GM19324 (cell line): ENCODE data around the gene SULT1A1.
"Not testable (repeated sequence)": the region's sequence is repeated elsewhere in the genome, so short reads cannot be mapped to it uniquely, and the experiment has no call there.

Source experiments
- ATAC-seq: cut with Tn5 transposase; IDR thresholded peaks from one replicate; pipeline ENCODE4 v1.9.1; 2021; ENCODE audit warnings: mild to moderate bottlenecking, moderate library complexity; ENCODE audit not compliant: unreplicated experiment, low FRiP score

SULT1A1 gene

DNA sequence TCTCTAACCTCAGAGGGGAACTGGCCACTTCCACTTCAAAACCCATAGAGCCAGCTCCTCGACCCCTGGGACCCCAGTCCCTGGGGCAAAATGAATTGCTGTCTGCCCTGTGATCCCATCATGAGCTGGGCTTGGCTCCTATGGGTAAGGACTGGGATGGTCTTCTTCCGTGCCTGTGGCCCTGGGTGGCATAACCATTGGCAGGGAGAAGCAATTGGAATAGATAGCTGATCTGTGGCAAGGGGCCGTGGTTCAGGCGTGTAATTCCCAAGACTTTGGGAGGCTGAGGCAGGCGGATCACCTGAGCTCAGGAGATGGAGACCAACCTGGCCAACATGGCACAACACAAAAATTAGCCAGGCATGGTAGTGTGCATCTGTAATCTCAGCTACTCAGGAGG lies 17.3 kb downstream of the SULT1A1 start:
- ATAC-seq, result no peak

DNA sequence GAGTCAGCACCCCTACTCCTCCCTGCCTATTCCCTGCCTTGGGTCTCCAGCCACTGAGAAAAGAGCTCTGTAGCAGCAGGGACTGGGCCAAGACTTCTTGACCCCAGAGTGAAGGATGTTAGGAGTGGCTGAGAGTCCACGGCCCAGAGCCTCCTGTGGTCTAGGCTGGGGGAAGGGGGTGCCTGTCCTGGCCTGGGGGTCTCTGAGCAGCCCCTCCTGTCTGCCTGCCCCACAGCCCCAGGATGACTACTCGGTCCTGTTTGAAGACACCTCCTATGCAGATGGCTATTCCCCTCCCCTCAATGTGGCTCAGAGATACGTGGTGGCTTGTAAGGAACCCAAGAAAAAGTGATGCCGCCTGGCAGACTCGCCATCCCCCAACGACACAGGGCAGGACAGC lies 18.5 kb downstream of the SULT1A1 start:
- no peak for ATAC-seq

DNA sequence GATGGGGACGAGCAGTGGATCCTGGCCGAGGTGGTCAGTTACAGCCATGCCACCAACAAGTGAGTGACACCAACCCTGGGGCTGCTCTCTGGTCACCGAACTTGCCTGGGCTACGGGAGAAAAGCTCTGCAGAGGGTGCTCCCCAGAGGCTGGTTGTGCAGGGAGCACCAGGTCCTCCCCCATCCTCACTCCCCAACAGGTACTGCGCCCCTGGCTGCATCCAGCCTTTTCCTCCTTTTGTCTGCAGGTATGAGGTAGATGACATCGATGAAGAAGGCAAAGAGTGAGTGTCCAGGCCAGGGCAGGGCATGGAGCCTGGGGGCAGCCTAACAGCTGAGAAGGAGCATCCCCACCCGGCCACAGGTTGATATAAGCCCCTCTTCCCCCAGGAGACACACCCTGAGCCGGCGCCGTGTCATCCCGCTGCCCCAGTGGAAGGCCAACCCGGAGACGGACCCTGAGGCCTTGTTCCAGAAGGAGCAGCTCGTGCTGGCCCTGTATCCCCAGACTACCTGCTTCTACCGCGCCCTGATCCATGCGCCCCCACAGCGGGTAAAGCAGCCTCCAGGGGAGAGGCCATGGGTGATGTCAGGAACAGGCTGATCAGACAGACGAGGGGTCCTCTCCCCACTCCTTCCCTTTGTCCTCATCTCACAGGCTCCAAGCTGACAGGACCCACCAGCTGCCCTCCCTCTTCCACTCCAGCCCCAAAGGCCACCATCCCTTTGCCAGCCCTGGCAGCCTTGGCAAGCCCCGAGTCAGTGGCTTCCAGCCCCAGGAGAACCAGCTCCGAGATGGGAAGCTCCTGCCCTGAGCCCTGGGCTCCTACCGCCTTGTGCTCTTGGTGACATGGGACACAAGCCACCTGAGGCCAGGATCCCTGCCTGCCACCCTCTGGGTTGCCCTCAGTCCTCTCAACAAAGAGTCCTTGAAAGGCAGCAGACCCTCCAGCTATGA lies 19.2 kb downstream of the SULT1A1 start:
- ATAC-seq, result no peak

DNA sequence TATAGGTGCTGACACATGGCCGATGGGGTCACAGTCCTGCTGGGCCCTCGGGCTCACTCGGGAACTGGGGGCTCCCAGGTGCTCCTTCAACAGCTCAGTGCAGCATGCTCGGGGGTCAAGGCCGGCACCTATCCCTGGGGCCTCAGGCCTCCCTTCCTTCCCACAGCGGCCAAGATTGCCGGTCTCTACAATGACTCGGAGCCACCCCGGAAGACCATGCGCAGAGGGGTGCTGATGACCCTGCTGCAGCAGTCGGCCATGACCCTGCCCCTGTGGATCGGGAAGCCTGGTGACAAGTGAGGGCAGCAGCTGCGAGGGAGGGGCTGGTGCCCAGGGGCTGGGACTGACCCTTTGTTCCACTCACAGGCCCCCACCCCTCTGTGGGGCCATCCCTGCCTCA lies 19.9 kb downstream of the SULT1A1 start:
- ATAC-seq, result no peak

DNA sequence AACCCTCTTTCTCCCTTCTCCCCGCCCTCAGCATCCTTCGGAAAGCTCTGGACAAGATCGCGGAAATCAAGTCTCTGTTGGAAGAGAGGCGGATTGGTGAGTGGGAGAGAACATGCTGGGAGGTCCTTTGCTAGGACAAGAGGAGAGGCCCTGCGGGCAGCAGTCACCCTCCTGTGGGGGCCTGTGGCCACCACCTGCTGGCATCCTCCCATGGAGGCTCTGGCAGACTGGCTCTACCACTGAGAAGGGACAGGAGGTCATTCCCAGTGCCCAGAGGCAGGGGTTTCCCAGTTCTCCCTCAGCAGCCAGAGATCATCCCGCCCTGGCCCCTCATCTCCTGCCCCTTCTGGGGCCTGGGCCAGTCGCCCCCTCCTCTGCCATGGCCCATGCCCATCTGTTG lies 20.8 kb downstream of the SULT1A1 start:
- ATAC-seq, result no peak

DNA sequence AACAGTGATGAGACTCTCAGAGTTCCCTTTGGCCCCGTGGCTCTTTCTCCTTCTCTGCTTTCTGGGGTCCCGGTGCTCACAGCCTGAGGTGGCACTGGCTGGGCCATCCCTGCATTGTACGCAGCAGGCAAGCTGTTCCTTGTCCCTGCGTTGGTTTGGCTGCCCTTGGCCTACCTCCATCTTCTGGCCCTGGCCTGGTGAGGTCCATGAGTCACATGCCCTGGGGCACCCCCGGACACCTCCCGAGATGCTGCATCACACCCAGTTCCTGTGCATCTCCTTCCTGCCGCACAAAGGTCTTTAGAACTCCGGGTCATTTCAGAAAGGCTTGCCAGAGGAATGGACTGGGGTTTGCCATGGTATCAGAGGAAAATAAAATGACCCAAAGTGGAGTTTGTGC lies 22.5 kb downstream of the SULT1A1 start:
- ATAC-seq, result no peak

DNA sequence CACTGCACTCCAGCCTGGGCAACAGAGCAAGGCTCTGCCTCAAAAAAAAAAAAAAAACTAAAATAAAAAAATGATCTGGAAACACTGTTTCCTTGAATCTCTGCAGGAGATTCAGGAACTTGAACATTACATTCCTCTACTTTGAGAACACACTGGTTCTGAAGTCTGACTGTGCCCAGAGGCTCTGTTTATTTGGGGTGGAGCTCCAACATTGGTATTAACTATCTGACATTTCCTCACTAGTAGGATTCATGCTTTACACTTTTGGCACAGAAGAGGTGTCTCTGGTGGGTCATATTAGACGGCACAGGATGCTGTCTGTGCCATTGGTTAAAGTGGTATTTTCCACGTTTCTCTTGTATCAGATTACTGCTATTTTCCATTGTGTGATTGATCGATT lies 23.4 kb downstream of the SULT1A1 start:
- no peak for ATAC-seq

DNA sequence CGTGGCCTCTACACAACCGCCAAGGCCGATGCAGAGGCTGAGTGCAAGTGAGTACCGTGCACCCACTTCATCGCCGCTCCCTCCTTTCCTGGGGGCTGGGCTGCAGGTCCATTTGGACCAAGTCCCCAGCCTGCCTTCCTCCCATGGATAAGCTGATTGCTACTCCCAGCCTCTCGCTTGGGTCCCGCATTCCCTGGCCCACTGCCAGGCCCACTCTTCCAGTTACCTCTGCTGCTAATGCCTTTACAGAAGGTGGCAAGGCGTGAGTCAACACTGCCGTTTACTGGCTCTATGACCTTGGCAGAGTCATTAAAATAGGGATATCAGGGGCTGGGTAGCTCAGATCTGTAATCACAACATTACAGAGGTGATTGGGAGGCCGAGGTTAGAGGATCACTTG lies 24.2 kb downstream of the SULT1A1 start:
- no peak for ATAC-seq

DNA sequence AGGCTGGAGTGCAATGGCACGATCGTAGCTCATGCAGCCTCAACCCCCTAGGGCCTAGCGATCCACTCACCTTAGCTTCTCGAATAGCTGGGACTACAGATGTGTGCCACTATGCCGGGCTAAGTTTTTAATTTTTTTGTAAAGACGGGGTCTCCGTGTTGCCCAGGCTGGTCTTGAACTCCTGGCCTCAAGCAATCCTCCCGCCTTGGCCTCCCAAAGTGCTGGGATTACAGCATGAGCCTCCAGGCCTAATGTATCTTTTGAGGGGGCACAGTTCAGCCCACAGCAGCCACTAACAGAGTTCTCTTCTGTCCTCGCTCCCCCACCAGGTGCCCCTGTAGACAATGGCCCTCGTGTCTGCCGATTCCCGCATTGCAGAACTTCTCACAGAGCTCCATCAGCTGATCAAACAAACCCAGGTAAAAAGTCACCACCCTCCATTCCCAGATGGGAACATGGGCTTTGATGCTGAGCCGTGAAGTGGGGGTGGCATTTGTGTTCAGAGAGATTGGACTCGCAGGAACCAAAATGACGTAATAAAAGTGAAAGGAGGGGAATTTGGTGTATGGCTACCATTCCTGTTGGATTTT lies 29.0 kb downstream of the SULT1A1 start:
- no peak for ATAC-seq

DNA sequence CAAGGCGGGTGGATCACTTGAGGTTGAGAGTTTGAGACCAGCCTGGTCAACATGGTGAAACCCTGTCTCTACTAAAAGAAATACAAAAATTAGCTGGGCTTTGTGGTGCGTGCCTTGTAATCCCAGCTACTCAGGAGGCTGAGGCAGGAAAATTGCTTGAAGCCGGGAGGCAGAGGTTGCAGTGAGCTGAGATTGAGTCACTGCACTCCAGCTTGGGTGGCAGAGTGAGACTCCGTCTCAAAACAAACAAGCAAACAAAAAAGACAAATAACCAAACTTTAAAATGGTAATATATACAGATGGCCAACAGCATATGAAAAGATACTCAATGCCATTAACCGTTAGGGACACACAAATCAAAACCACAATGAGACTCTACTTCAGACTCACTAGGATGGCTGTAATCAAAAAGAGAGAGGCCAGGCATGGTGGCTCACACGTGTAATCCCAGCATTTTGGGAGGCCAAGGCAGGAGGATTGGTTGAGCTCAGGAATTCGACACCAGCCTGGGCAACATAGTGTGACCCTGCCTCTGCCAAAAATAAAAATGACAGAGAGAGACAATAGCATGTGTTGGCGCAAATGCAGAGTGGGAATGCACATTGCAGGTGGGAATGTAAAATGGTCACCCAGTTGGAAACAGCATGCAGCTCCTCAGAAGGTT lies 34.3 kb downstream of the SULT1A1 start:
- no peak for ATAC-seq

DNA sequence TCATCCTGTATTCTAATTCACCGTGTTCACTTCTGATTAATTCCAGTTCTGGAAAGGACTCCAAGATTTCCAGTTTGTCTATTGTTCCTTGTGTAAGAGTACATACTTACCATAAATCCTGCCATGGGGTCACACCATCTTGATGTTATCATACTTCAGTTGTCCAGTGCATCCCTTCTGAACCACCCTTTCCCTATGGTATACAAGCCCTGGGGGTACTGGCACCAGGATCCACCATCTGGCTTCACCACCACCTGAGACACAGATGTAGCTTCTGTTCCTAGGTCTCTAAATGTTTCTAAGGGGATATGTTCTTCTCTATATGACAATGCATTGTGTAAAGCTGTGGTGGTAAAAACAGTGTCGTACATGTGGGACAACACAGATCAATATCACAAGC lies 34.9 kb downstream of the SULT1A1 start:
- no peak for ATAC-seq

DNA sequence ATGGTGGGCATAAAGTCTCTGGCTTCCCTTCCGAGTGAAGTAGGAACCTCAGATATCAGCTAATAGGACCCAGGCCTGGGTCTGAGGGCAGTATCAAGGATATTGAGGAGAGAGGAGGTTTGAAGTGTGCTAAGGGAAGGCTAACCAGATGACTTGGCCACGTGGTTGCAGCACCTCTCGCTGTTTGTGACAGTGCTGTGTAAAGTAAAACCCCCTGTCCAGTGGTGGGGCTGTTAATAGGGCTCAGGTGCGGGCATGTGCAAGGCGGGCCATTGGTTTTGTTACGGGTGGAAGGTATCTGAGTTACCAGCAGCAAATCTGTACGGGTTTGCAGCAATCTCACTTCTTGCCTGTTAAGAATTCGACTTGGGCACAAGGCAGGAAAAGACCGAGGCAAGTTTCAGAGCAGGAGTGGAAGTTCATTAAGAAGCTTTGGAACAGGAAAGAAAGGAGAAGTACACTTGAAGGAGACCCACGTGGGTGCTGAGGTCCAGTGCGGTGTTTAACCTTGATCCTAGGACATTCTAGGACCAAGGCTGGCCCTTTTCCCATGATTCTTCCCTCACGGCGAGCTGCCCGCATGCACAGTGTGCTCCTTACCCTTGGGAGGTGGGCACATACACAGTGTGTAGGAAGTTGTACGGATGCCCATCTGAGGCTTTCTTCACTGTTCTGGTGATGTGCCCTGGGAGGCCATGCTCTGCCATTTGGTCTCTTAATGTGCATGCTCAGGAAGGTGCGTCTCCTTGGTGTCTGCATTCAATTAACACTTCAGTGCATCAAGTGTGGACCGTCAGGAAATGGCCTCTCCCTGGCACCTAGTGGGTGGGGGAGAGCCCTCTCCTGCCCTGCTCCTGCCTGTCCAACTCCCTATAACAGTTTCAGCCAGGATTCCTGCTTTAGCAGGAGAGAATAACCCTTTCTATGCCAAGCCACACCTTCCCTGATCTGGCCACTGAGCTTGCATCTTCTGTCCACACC lies 35.8 kb downstream of the SULT1A1 start:
- ATAC-seq, result no peak

DNA sequence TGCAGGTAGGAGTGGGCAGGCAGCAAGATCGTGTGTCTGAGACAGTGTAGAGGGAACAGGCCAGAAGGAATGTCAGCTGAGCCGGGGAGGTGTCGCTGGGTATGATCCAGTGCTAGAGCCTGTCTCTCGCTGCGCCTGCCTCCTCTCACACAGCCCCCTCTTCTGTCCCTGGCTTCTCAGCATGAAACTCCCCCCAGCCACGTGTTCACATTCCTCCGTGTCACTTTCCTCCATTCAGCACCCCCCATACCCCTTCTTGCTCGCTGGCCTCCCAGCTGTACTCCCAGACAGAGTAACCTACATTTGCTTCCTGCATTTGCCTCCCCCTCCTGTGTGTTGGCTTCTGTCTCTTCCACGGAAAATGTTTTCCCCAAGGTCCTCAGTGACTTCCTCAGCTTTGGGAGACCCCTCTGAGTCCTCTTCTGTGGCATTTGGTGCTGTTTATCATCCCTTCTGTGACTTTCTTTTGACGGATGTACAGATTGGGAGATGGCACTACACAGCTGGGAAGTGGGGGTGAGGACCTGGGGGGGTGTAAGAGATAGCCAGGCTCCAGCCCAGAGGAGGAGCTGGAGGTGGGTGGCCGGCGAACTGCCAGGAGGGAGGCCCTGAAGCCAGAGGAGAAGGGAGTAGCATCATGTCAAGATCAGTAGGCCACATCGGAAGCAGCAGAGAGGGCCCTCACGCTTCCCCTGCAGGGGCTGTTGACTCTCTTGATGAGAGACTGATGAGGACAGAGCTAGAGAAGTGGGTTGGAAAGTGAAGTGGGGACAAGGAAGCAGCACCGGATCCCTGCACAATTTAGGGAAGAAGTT lies 36.9 kb downstream of the SULT1A1 start:
- no peak for ATAC-seq

DNA sequence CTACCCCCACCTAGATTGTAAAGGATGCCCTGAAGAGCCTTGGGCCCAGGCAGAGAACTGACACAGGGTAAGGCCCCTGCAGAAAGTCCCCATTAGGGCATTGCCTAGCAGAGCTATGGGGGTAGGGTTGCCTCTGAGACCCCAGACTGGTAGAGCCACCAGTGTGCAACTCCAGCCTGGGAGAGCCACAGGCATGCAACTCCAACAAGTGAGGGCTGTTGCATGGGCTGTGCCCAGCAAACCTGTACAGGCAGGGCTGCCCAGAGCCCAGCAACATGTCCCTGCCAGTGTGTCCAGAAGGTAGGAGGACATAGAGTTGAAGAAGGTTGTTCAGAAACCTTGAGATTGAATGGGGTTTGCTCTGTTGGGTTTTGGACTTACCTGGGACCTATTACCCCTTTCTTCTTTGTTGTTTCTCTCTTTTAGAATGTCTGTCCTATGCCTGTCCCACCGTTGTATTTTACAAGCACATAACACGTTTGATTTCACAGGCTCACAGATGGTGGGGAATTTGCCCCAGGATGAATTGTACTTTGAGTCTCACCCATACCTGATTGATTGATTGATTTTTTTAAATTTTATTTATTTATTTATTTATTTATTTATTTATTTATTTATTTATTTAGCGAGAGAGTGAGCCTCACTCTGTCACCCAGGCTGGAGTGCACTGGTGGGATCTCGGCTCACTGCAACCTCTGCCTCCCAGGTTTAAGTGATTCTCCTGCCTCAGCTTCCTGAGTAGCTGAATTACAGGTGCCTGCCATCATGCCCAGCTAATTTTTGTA lies 39.7 kb downstream of the SULT1A1 start:
- no peak for ATAC-seq

DNA sequence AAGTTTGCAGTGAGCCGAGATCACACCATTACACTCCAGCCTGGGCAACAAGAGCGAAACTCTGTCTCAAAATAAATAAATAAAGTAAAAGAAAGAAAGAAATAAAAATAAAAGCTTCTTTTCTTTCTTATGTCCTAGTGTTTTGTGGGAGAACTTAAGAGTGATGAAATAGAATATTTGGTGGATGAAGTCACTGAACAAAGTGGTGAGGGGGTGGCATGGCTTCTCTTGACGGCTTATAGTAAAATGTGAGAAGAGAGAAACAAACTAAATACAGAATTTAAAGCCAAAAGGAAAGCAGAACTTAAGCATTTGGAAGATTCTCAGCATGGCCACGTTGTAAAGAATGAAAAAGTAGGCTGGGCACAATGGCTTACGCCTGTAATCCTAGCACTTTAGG lies 40.8 kb downstream of the SULT1A1 start:
- no peak for ATAC-seq

DNA sequence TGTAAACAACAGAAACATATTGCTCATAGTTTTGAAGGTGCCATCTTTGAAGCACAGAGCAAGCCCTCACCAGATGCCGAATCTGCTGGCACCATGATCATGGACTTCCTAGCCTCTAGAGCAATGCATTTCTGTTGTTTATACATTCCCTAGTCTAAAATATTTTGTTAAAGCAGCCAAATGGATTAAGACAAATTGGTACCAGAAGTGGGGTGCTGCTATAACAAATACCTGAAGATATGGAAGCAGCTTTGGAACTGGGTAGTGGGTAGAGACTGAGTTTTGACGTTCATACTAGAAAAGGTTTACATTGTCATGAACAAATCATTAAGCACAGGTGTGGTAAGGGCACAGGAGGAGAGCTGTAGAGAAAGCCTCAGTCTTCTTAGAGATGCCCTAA lies 42.6 kb downstream of the SULT1A1 start:
- no peak for ATAC-seq

DNA sequence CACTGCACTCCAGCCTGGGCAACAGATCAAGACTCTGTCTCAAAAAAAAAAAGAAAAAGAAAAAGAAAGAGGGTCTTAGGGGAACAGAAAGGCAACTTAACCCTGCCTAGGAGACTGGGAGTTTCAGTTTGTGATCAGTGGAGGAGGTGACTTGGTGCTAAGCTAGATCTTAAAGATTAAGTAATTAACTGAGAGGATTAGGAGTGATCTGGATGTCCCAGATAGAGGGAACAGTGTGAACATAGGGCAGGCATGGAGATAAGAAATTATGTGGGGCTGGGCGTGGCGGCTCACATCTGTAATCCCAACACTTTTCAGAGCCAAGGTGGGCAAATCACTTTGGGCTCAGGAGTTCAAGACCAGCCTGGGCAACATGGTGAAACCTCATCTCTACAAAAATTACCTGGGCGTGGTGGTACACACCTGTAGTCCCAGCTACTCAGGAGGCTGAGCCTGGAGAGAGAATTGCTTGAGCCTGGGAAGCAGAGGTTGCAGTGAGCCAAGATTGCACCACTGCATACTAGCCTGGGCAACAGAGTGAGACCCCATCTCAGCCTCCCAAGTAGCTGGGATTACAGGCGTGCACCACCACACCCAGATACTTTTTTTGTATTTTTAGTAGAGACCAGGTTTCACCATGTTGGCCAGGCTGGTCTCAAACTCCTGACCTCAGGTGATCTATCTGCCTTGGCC lies 43.5 kb downstream of the SULT1A1 start:
- not testable (repeated sequence) for ATAC-seq

DNA sequence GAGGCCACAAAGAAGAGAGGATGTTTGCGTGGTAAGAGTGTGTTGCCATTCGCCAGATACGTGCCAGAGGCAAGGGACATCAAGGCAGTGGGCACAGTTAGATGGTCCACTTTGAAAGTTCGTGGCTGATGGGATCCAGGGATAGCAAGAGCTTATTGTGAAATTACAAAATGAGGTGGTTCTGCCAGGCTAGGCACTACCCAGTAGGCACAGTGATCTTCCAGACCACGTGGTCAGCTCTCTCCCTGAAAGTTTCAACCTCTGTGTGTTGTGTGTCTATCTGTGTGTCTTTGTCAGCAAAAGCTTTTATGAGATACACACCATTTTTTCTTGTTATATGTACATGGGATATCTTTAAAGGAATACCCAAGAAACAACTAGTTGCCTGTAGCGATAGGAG lies 46.6 kb downstream of the SULT1A1 start:
- ATAC-seq, result no peak
